HG02763 (cell line): ENCODE results near the gene MRC1.

Experiments used
- ATAC-seq: cut with Tn5 transposase; IDR thresholded peaks from one replicate; pipeline ENCODE4 v1.9.1; 2021; ENCODE audit warnings: mild to moderate bottlenecking, moderate library complexity; ENCODE audit not compliant: unreplicated experiment

The MRC1 gene

GRCh38 chr10:17795083-17795482 lies 14.1 kb upstream of the MRC1 start:
- ATAC-seq, result no peak

GRCh38 chr10:17795813-17796594 lies 13.1 kb upstream of the MRC1 start:
- ATAC-seq, result no peak

GRCh38 chr10:17801507-17801906 lies 7.6 kb upstream of the MRC1 start:
- no peak for ATAC-seq

- ATAC-seq, result no peak
Measured at GRCh38 chr10:17802350-17802749, 6.8 kb upstream of the MRC1 start.

GRCh38 chr10:17802976-17803375 lies 6.2 kb upstream of the MRC1 start:
- ATAC-seq, result no peak

- no peak for ATAC-seq
Measured at GRCh38 chr10:17805330-17805729, 3.8 kb upstream of the MRC1 start.

- no peak for ATAC-seq
Measured at GRCh38 chr10:17805921-17806577, 3.1 kb upstream of the MRC1 start.

- no peak for ATAC-seq
Measured at GRCh38 chr10:17811146-17811865, 2.2 kb downstream of the MRC1 start.

GRCh38 chr10:17814973-17815372 lies 5.8 kb downstream of the MRC1 start:
- ATAC-seq, result no peak

GRCh38 chr10:17816199-17816598 lies 7.1 kb downstream of the MRC1 start:
- no peak for ATAC-seq

GRCh38 chr10:17817316-17817715 lies 8.2 kb downstream of the MRC1 start:
- ATAC-seq, result no peak

GRCh38 chr10:17817790-17818189 lies 8.6 kb downstream of the MRC1 start:
- ATAC-seq, result no peak

- ATAC-seq, result no peak
Measured at GRCh38 chr10:17819836-17820235, 10.7 kb downstream of the MRC1 start.

- no peak for ATAC-seq
Measured at GRCh38 chr10:17820943-17821342, 11.8 kb downstream of the MRC1 start.

- ATAC-seq, result no peak
Measured at GRCh38 chr10:17821893-17822292, 12.7 kb downstream of the MRC1 start.

- no peak for ATAC-seq
Measured at GRCh38 chr10:17831341-17831740, 22.2 kb downstream of the MRC1 start.

- no peak for ATAC-seq
Measured at GRCh38 chr10:17831896-17832295, 22.7 kb downstream of the MRC1 start.

- no peak for ATAC-seq
Measured at GRCh38 chr10:17833656-17834055, 24.5 kb downstream of the MRC1 start.

- ATAC-seq, result no peak
Measured at GRCh38 chr10:17835688-17836087, 26.5 kb downstream of the MRC1 start.

GRCh38 chr10:17836942-17837341 lies 27.8 kb downstream of the MRC1 start:
- no peak for ATAC-seq

GRCh38 chr10:17838080-17838648 lies 29.0 kb downstream of the MRC1 start:
- no peak for ATAC-seq

- ATAC-seq, result no peak
Measured at GRCh38 chr10:17841050-17841449, 31.9 kb downstream of the MRC1 start.
